CD4-positive, CD25-positive, alpha-beta regulatory T cell (primary cell): ENCODE measurements around the gene HNRNPUL2. TPM values are rescaled to one million over a fixed set of nuclear protein-coding genes. Genes with fewer than 3 reads are reported as not detected.
"Not testable (repeated sequence)": the region's sequence is repeated elsewhere in the genome, so short reads cannot be mapped to it uniquely, and the experiment has no call there.

ENCODE experiments used
- ATAC-seq, 2 donors: fragments of 150-1000 bp; cut with Tn5 transposase; one replicate each; pipeline ENCODE4 v1.10.0; 2021; ENCODE audit warnings: low read depth in 2 of 2, moderate number of reproducible peaks in 2 of 2, moderate library complexity in 1 of 2
- DNase-seq, 3 donors: peaks; one replicate each; pipeline versions ENCODE4 v3.0.0 to v3.0.0-alpha.2; 2012 to 2022; ENCODE audit warnings: mixed read lengths in 1 of 3
- H3K27ac ChIP-seq: one replicate; pipeline ENCODE4 v1.7.0; 2013; ENCODE audit warnings: mild to moderate bottlenecking, low read length; ENCODE audit not compliant: insufficient read depth, poor library complexity, severe bottlenecking
- H3K27me3 ChIP-seq: one replicate; pipeline ENCODE4 v1.7.0; 2013; ENCODE audit warnings: low read length; ENCODE audit not compliant: control insufficient read depth, insufficient read depth
- H3K36me3 ChIP-seq: one replicate; pipeline ENCODE4 v1.7.0; 2013; ENCODE audit warnings: mild to moderate bottlenecking, low read length, moderate library complexity; ENCODE audit not compliant: control insufficient read depth, insufficient read depth
- H3K4me1 ChIP-seq: 2 replicates; pipeline ENCODE4 v1.7.0; 2013; ENCODE audit warnings: mild to moderate bottlenecking, low read length; ENCODE audit not compliant: insufficient read depth, control insufficient read depth, poor library complexity, severe bottlenecking
- H3K4me3 ChIP-seq: one replicate; pipeline ENCODE4 v1.7.0; 2013; ENCODE audit warnings: low read depth, mild to moderate bottlenecking, low read length, moderate library complexity
- H3K9me3 ChIP-seq, 2 experiments: 1 replicate in 1 of 2; 2 replicates in 1 of 2; pipeline ENCODE4 v1.7.0; 2013; ENCODE audit warnings: low read length in 2 of 2, mild to moderate bottlenecking in 1 of 2, moderate library complexity in 1 of 2; ENCODE audit not compliant: control insufficient read depth in 2 of 2
- H3K27ac Mint-ChIP-seq, 3 donors: one replicate each; pipeline ENCODE4 v1.8.0; 2020 to 2022; ENCODE audit warnings: mild to moderate bottlenecking in 3 of 3, mixed read lengths in 3 of 3, moderate library complexity in 2 of 3
- H3K27me3 Mint-ChIP-seq: one replicate; pipeline ENCODE4 v1.8.0; 2022; ENCODE audit warnings: mild to moderate bottlenecking, mixed read lengths
- H3K36me3 Mint-ChIP-seq: one replicate; pipeline ENCODE4 v1.8.0; 2020; ENCODE audit warnings: mixed read lengths
- H3K4me1 Mint-ChIP-seq, 4 donors: one replicate each; pipeline ENCODE4 v1.8.0; 2020 to 2022; ENCODE audit warnings: mixed read lengths in 4 of 4, mild to moderate bottlenecking in 1 of 4
- H3K4me3 Mint-ChIP-seq, 4 donors: one replicate each; pipeline ENCODE4 v1.8.0; 2020 to 2022; ENCODE audit warnings: mild to moderate bottlenecking in 4 of 4, mixed read lengths in 4 of 4, moderate library complexity in 3 of 4
- H3K9me3 Mint-ChIP-seq, 7 donors: one replicate each; pipeline ENCODE4 v1.8.0; 2020 to 2022; ENCODE audit warnings: mixed read lengths in 7 of 7, mild to moderate bottlenecking in 3 of 7, moderate library complexity in 2 of 7
- polyA plus RNA-seq, 4 donors: library from polyadenylated mRNA; unstranded; fragments of 300-500 nt; fragmentation: Illumina TruSeq; gene quantifications; one replicate each; pipeline ENCODE4 v1.2.3, GENCODE V29; 2021
- total RNA-seq: library from RNA; stranded (reverse); gene quantifications from one replicate; pipeline ENCODE4 v1.2.3, GENCODE V29; 2022

HNRNPUL2 gene
- total and polyA plus RNA-seq, 5 donors from 2014 or later = 0.85 to 52.8 (median 1.3) TPM

DNA sequence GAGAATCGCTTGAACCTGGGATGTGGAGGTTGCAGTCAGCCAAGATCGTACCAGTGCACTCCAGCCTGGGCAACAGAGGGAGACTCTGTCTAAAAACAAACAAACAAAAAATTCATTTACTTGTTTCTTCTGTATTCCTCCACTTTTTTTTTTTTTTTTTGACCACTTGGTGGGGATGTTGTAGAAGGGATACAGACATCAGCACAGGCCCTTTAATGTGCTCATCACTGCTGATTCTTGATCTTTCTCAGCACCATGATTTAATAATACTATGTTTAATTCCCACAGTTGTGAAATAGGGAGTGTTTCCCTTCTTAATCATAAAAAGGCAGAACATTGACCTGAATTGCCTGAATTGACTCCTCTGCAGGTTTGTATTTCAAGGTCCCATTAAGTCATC is 5.6 kb upstream of the HNRNPUL2 start:
- no peaks in the 10 kb centered on the region for H3K9me3 ChIP-seq
- peak in 2 of 3 donors; percentile 43 to 60 for DNase-seq
- peaks cover 5% of the 10 kb centered on the region for H3K27me3 Mint-ChIP-seq
- peaks cover 8% of the 10 kb centered on the region for H3K36me3 Mint-ChIP-seq
- no peak overlapping the region for H3K4me3 ChIP-seq
- H3K27ac Mint-ChIP-seq = peak overlapping the region; percentile 18 to 36 (median 26)
- peak overlapping the region in 3 of 4 donors; percentile 21 to 86 (median 21) for H3K4me3 Mint-ChIP-seq
- H3K4me1 Mint-ChIP-seq = peaks cover 7 to 32% (median 18%) of the 10 kb centered on the region in 4 donors
- no peaks in the 10 kb centered on the region for H3K27me3 ChIP-seq
- peaks cover 42% of the 10 kb centered on the region for H3K36me3 ChIP-seq
- no peak for ATAC-seq
- no peaks in the 10 kb centered on the region for H3K9me3 Mint-ChIP-seq
- peaks cover 27% of the 10 kb centered on the region for H3K4me1 ChIP-seq
- H3K27ac ChIP-seq = no peak overlapping the region

DNA sequence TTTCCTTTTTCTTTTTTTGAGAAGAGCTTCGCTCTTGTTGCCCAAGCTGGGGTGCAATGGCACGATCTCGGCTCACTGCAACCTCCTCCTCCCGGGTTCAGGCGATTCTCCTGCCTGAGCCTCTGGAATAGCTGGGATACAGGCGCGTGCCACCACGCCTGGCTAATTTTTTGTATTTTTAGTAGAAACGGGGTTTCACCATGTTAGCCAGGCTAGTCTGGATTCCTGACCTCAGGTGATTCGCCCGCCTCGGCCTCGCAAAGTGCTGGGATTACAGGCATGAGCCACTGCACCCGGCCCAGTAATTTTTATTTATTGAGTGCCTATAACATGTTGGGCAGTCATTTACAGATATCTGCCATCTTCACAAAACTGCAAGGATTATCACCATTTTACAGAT is 2.8 kb upstream of the HNRNPUL2 start:
- DNase-seq, ATAC-seq, H3K9me3 ChIP-seq, H3K27me3 ChIP-seq, H3K27ac ChIP-seq, H3K9me3 Mint-ChIP-seq: not testable (repeated sequence)
- H3K36me3 ChIP-seq = peaks cover 22% of the 10 kb centered on the region
- H3K27ac Mint-ChIP-seq = peak overlapping the region in 2 of 3 donors; percentile 14 to 80
- H3K4me1 ChIP-seq = peaks cover 40% of the 10 kb centered on the region
- peaks cover 13% of the 10 kb centered on the region for H3K27me3 Mint-ChIP-seq
- peaks cover 14 to 46% (median 26%) of the 10 kb centered on the region in 4 donors for H3K4me1 Mint-ChIP-seq
- H3K36me3 Mint-ChIP-seq = peaks cover 11% of the 10 kb centered on the region
- peak overlapping the region; percentile 77 for H3K4me3 ChIP-seq
- peak overlapping the region; percentile 67 to 96 (median 84) for H3K4me3 Mint-ChIP-seq

DNA sequence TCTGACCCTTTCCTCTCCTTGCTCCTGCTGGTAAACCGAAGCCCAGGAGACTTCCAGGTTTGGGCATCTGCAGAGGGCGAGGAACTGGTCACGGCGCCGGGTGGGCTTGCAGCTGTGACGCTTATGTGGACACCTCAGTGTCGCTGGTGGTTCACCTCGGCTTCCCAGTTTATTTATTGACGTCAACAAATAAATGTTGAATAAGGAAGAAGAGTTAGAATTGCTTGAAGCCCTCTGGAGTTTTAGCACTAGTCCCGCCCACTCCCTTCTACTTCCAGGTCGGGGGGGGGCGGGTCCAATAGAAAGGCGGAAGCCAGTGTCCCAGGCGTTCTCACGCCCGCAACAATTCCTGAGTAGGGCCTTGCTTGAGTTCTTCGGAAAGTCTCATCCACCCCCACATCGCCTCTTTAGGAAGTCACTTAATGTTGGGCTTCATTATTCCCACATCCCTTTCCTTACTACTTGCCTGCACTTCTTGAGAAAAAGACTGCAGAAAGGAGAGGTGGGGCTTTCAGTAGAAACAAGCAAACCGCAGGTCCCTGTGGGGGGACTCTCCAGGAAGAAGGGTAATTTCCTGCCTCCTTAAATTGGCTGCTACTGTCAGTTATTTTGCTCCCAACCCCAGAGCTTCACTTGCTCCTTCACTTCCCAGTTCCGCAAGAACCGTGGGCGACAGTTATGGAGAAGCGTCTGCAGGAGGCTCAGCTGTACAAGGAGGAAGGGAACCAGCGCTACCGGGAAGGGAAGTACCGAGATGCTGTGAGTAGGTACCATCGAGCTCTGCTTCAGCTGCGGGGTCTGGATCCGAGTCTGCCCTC is 1.1 kb upstream of the HNRNPUL2 start, which contains the start of gene TTC9C:
Gene TTC9C, plus strand, starts transcription at position 316 of the 818 bp plus-strand sequence. Its CDS starts 363 bp downstream, at position 679.
- Mint-ChIP-seq H3K27me3 (peaks cover 13% of the 10 kb centered on the region), H3K4me3 (peak within 1 kb of the TSS; percentile 94 to 99 (median 96)), H3K9me3 (peaks cover 0 to 1% (median 0%) of the 10 kb centered on the region in 7 donors), H3K4me1 (peaks cover 29 to 61% (median 42%) of the 10 kb centered on the region in 4 donors), H3K27ac (peak within 1 kb of the TSS; percentile 92 to 100 (median 99)), H3K36me3 (peaks cover 21% of the 10 kb centered on the region)
- Histone ChIP-seq H3K9me3 (no peaks in the 10 kb centered on the region), H3K4me3 (peak within 1 kb of the TSS; percentile 99), H3K27me3 (no peaks in the 10 kb centered on the region), H3K4me1 (peaks cover 57% of the 10 kb centered on the region), H3K27ac (peak within 1 kb of the TSS; percentile 97), H3K36me3 (peaks cover 21% of the 10 kb centered on the region)
- peak; percentile 27 to 34 for ATAC-seq
- DNase-seq = peak; percentile 81 to 92 (median 87)

DNA sequence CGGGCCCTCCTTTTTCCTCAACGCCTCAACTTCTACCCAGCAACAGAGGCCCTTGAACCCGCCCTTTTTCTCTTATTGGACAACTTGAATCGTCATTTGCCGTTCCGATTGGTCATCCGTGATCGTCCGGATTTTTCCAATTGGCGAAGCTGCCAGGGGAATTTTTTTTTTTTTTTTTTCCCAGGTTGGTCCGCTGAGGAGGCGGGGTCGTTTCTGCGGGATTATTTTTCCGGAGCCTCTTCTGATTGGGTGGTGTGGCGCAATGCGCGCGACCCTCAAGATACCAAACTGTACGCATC is 564 bp upstream of the HNRNPUL2 start:
- ATAC-seq (peak; percentile 60 to 61), DNase-seq (peak; percentile 83 to 97 (median 96))
- Histone ChIP-seq H3K4me3 (peak overlapping the region; percentile 99), H3K27ac (peak overlapping the region; percentile 97), H3K4me1 (peaks cover 56% of the 10 kb centered on the region), H3K36me3 (peaks cover 21% of the 10 kb centered on the region), H3K27me3 (no peaks in the 10 kb centered on the region), H3K9me3 (no peaks in the 10 kb centered on the region)
- Mint-ChIP-seq H3K27me3 (peaks cover 13% of the 10 kb centered on the region), H3K4me3 (peak overlapping the region; percentile 94 to 99 (median 96)), H3K4me1 (peaks cover 24 to 61% (median 38%) of the 10 kb centered on the region in 4 donors), H3K27ac (peak overlapping the region; percentile 92 to 100 (median 99)), H3K9me3 (peaks cover 0 to 1% (median 0%) of the 10 kb centered on the region in 7 donors), H3K36me3 (peaks cover 17% of the 10 kb centered on the region)

DNA sequence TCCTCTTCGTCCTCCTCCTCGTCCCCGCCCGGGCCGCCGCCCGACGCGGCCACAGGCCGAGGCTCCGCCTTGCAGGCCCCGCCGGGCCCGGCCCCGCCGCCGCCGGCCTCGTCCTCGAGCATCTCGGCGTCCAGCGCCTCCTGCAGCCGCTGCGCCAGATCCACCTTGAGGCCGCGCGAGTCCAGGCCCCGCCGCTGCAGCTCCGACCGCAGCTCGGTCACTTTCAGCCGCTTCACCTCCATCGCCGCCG is 417 bp downstream of the HNRNPUL2 start:
- ATAC-seq = peak; percentile 1
- Mint-ChIP-seq H3K4me3 (peak overlapping the region; percentile 94 to 99 (median 96)), H3K27ac (peak overlapping the region in 2 of 3 donors; percentile 92 to 100), H3K36me3 (peaks cover 26% of the 10 kb centered on the region), H3K4me1 (peaks cover 23 to 68% (median 42%) of the 10 kb centered on the region in 4 donors), H3K9me3 (peaks cover 0 to 1% (median 0%) of the 10 kb centered on the region in 7 donors), H3K27me3 (peaks cover 13% of the 10 kb centered on the region)
- Histone ChIP-seq H3K27ac (peak overlapping the region; percentile 97), H3K9me3 (no peaks in the 10 kb centered on the region), H3K4me1 (peaks cover 52% of the 10 kb centered on the region), H3K36me3 (peaks cover 29% of the 10 kb centered on the region), H3K27me3 (no peaks in the 10 kb centered on the region), H3K4me3 (no peak overlapping the region)
- no peak for DNase-seq

DNA sequence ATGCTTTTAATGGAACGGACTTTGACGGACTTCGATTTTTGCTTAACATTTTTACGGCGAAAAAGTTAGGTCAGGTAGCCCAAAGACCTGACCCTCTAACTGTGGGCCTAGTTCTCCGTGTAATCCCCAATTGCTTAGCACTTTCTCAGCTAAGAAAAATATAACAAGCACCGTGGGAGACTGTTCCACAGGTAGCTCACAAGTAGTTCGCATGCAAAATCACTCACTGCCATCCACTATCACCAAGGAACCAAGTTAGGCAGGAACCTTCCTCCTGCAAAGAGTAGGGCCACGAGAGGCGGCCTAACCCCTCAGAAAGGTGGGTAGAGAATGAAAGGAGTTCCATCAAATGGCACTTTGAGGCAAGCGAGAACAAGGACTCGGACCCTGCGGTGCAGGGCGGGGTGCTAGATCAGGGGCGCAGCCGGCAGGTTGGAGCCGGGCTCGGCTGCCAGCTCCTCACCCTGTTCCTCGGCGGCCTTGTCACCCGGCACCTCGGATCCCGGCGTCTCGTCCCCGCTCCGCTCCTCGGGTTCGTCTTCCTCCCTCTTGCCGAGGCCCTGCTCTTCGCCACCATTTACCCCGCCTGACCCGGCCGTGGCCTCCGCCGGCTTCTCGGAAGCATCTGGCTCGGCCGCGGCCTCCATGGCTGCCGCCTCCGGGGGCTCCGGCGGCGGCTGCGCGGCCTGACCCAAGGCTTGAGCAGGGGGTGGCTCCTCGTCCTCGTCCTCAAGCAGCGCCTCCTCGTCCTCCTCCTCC is 922 bp downstream of the HNRNPUL2 start:
- Histone ChIP-seq H3K27me3 (no peaks in the 10 kb centered on the region), H3K9me3 (no peaks in the 10 kb centered on the region), H3K27ac (peak overlapping the region; percentile 97), H3K36me3 (peaks cover 34% of the 10 kb centered on the region), H3K4me3 (peak overlapping the region; percentile 90), H3K4me1 (peaks cover 49% of the 10 kb centered on the region)
- no peak for ATAC-seq
- Mint-ChIP-seq H3K36me3 (peaks cover 31% of the 10 kb centered on the region), H3K9me3 (peaks cover 0 to 1% (median 0%) of the 10 kb centered on the region in 7 donors), H3K27ac (peak overlapping the region; percentile 79 to 92 (median 80)), H3K4me1 (peaks cover 23 to 70% (median 43%) of the 10 kb centered on the region in 4 donors), H3K4me3 (peak overlapping the region; percentile 94 to 96 (median 96)), H3K27me3 (peaks cover 13% of the 10 kb centered on the region)
- peak in 1 of 3 donors; percentile 35 for DNase-seq

DNA sequence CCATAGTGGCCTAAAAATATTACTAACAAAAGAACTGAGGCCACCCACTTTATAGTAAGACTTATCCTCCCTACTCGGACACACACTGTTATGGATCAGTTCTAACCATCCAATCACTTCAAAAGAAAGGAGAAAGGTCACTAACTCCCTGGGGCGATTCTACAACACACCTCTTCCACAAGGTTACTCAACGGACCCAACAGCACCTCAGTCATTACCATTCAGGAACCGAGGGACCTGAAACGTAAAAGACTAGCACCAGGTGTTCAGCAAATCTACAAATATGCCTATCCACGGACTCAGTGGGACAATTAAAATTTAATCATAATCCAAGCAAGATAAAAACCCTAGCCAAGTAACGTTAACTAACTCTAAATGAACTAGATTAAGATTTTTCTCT is 1.6 kb downstream of the HNRNPUL2 start:
- Mint-ChIP-seq H3K27ac (peak overlapping the region; percentile 79 to 92 (median 81)), H3K4me3 (peak overlapping the region; percentile 94 to 96 (median 96)), H3K36me3 (peaks cover 37% of the 10 kb centered on the region), H3K27me3 (peaks cover 13% of the 10 kb centered on the region), H3K9me3 (peaks cover 0 to 1% (median 0%) of the 10 kb centered on the region in 7 donors), H3K4me1 (peaks cover 29 to 70% (median 42%) of the 10 kb centered on the region in 4 donors)
- Histone ChIP-seq H3K36me3 (peaks cover 37% of the 10 kb centered on the region), H3K4me3 (peak overlapping the region; percentile 90), H3K9me3 (no peaks in the 10 kb centered on the region), H3K27ac (peak overlapping the region; percentile 97), H3K4me1 (peaks cover 44% of the 10 kb centered on the region), H3K27me3 (no peaks in the 10 kb centered on the region)
- no peak for DNase-seq
- ATAC-seq = no peak
